Naive B cell (primary cell): Measurements from ENCODE around the gene FLII. TPM values are rescaled to one million over a fixed set of nuclear protein-coding genes. Genes with fewer than 3 reads are reported as not detected.
"Not testable (repeated sequence)": the region's sequence is repeated elsewhere in the genome, so short reads cannot be mapped to it uniquely, and the experiment has no call there.

Experiments used
- ATAC-seq, 2 donors: fragments of 150-1000 bp; cut with Tn5 transposase; 2 replicates each; pipeline ENCODE4 v1.10.0; 2021; ENCODE audit warnings: low read depth in 2 of 2, mild to moderate bottlenecking in 2 of 2, moderate library complexity in 2 of 2
- DNase-seq: peaks from one replicate; pipeline ENCODE4 v3.0.0; 2022
- H3K27ac Mint-ChIP-seq, 6 donors: one replicate each; pipeline ENCODE4 v1.8.0; 2020 to 2022; ENCODE audit warnings: mild to moderate bottlenecking in 6 of 6, mixed read lengths in 6 of 6, moderate library complexity in 5 of 6, inconsistent platforms in 2 of 6
- H3K27me3 Mint-ChIP-seq, 3 donors: one replicate each; pipeline ENCODE4 v1.8.0; 2021 to 2022; ENCODE audit warnings: mixed read lengths in 3 of 3, mild to moderate bottlenecking in 1 of 3
- H3K36me3 Mint-ChIP-seq, 2 donors: one replicate each; pipeline ENCODE4 v1.8.0; 2020 to 2022; ENCODE audit warnings: mixed read lengths in 2 of 2, inconsistent platforms in 1 of 2, mild to moderate bottlenecking in 1 of 2
- H3K4me1 Mint-ChIP-seq, 3 donors: one replicate each; pipeline ENCODE4 v1.8.0; 2020 to 2022; ENCODE audit warnings: mixed read lengths in 3 of 3, inconsistent platforms in 1 of 3, mild to moderate bottlenecking in 1 of 3, moderate library complexity in 1 of 3
- H3K4me3 Mint-ChIP-seq, 8 donors: one replicate each; pipeline ENCODE4 v1.8.0; 2020 to 2022; ENCODE audit warnings: mild to moderate bottlenecking in 8 of 8, mixed read lengths in 8 of 8, moderate library complexity in 8 of 8, inconsistent platforms in 2 of 8
- H3K9me3 Mint-ChIP-seq, 7 donors: one replicate each; pipeline ENCODE4 v1.8.0; 2020 to 2022; ENCODE audit warnings: mixed read lengths in 7 of 7, mild to moderate bottlenecking in 5 of 7, inconsistent platforms in 2 of 7, moderate library complexity in 1 of 7
- polyA plus RNA-seq, 6 donors: library from polyadenylated mRNA; unstranded; fragments of 300-500 nt; fragmentation: Illumina TruSeq; gene quantifications; one replicate each; pipeline ENCODE4 v1.2.3, GENCODE V29; 2021; ENCODE audit warnings: low read depth in 6 of 6

Gene FLII
- polyA plus RNA-seq, result 100 to 1,000 TPM in 3 of 6 donors, 10 to 100 TPM in 3; 80.0 to 169 (median 98.4) TPM

- peak within 1 kb of the TSS; percentile 59 to 96 (median 92) for H3K27ac Mint-ChIP-seq
These were observed at the start of gene FLII for GRCh38 chr17:18258356-18259038. FLII (minus strand) TSS chr17:18258738; CDS start chr17:18258690, 48 bp downstream.

GRCh38 chr17:18303206-18303605 is 44.7 kb upstream of the FLII start:
- H3K4me1 Mint-ChIP-seq, H3K9me3 Mint-ChIP-seq, DNase-seq, H3K4me3 Mint-ChIP-seq, ATAC-seq, H3K27me3 Mint-ChIP-seq: not testable (repeated sequence)
- Mint-ChIP-seq H3K36me3 (peaks cover 0 to 16% of the 10 kb centered on the region in 2 donors), H3K27ac (peak overlapping the region in 1 of 6 donors; percentile 32)

More at GRCh38 chr17:18258356-18259038, at the start of gene FLII:
- Mint-ChIP-seq H3K4me1 (peaks cover 31 to 50% (median 46%) of the 10 kb centered on the region in 3 donors), H3K27me3 (no peaks in the 10 kb centered on the region), H3K4me3 (peak within 1 kb of the TSS; percentile 93 to 99 (median 97)), H3K9me3 (no peaks in the 10 kb centered on the region), H3K36me3 (no peaks in the 10 kb centered on the region)
- ATAC-seq (peak; percentile 40 to 49), DNase-seq (peak; percentile 48)

DNA sequence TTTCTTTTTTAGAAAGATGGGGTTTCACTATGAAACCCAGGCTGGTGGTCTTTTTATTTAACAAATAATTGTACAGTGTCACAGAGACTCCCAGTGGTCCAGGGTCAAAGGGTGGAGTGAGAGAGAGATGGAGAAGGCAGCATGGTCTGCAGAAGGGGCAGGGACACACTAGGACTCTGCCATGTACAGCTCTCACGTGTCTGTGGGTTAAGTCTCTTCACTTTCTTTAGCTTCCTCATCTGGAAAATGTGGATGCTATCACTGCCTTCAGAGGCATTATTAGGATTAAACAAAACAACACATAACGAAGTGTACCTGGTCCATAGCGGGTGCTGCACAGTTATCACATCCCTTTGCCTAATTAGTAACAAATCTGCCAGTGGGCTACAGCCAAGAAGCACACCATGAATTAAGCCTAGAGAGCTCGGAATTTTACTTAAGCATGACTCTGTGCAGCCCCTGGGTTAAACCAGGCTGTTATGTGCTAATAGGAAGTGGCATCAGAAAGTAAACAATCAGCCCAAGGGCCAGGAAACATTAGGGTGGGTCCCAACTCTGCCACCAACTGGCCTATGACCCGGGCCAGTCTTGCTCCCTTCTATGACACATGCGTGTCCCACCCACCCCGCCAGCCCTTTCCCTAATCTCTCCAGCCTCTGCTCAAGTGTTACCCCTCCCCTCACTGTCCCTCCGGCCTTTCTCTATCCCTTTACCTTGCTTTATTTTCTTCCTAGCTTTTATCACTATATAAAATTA is 42.4 kb upstream of the FLII start:
- peaks cover 0 to 16% of the 10 kb centered on the region in 2 donors for H3K36me3 Mint-ChIP-seq
- H3K4me3 Mint-ChIP-seq, result no peak overlapping the region
- no peak for ATAC-seq
- DNase-seq, result no peak
- H3K4me1 Mint-ChIP-seq, result peaks cover 7 to 14% (median 13%) of the 10 kb centered on the region in 3 donors
- no peaks in the 10 kb centered on the region for H3K27me3 Mint-ChIP-seq
- peak overlapping the region in 1 of 6 donors; percentile 3 for H3K27ac Mint-ChIP-seq
- H3K9me3 Mint-ChIP-seq, result no peaks in the 10 kb centered on the region

GRCh38 chr17:18298061-18298460 is 39.5 kb upstream of the FLII start:
- H3K27me3 Mint-ChIP-seq, DNase-seq, H3K27ac Mint-ChIP-seq, ATAC-seq, H3K9me3 Mint-ChIP-seq, H3K4me3 Mint-ChIP-seq: not testable (repeated sequence)
- peaks cover 7 to 17% (median 16%) of the 10 kb centered on the region in 3 donors for H3K4me1 Mint-ChIP-seq
- H3K36me3 Mint-ChIP-seq, result peaks cover 0 to 16% of the 10 kb centered on the region in 2 donors

- no peaks in the 10 kb centered on the region for H3K9me3 Mint-ChIP-seq
- ATAC-seq (no peak), DNase-seq (no peak)
- H3K36me3 Mint-ChIP-seq, result peaks cover 8 to 9% of the 10 kb centered on the region in 2 donors
- H3K27ac Mint-ChIP-seq, result peak overlapping the region in 2 of 6 donors; percentile 47 to 91
- H3K27me3 Mint-ChIP-seq, result no peaks in the 10 kb centered on the region
- H3K4me3 Mint-ChIP-seq, result no peak overlapping the region
- H3K4me1 Mint-ChIP-seq, result peaks cover 5 to 12% (median 12%) of the 10 kb centered on the region in 3 donors
These were observed 33.4 kb upstream of the FLII start for GRCh38 chr17:18291718-18292540.

- Mint-ChIP-seq H3K27ac (no peak overlapping the region), H3K36me3 (peaks cover 14 to 22% of the 10 kb centered on the region in 2 donors), H3K9me3 (no peaks in the 10 kb centered on the region), H3K27me3 (no peaks in the 10 kb centered on the region), H3K4me3 (peak overlapping the region in 1 of 8 donors; percentile 29), H3K4me1 (no peaks in the 10 kb centered on the region)
- ATAC-seq (no peak), DNase-seq (no peak)
These were observed 26.8 kb upstream of the FLII start for GRCh38 chr17:18285296-18285695.

DNA sequence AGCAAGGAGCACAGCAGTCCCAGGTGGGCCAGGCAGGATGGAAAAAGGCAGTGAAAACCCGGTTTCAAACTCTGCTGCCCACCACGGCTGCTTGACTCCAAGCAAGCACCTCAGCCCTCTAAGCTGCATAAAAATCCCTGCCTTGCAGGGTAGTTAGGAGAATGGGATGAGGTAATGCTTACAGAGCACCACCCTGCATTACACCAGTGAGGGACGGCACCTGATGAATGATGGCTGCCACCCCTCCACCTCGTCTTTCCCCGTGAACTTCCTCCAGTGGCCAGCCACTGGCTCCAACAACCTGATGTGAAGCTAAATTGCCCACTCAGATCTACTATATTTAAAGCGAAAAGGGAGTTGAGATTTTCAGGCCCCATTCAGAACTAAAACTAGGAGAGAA is 23.2 kb upstream of the FLII start:
- no peak for ATAC-seq
- peak overlapping the region in 1 of 8 donors; percentile 41 for H3K4me3 Mint-ChIP-seq
- no peaks in the 10 kb centered on the region for H3K9me3 Mint-ChIP-seq
- H3K27me3 Mint-ChIP-seq, result no peaks in the 10 kb centered on the region
- H3K4me1 Mint-ChIP-seq, result no peaks in the 10 kb centered on the region
- no peak overlapping the region for H3K27ac Mint-ChIP-seq
- no peak for DNase-seq
- H3K36me3 Mint-ChIP-seq, result peaks cover 6 to 19% of the 10 kb centered on the region in 2 donors

DNA sequence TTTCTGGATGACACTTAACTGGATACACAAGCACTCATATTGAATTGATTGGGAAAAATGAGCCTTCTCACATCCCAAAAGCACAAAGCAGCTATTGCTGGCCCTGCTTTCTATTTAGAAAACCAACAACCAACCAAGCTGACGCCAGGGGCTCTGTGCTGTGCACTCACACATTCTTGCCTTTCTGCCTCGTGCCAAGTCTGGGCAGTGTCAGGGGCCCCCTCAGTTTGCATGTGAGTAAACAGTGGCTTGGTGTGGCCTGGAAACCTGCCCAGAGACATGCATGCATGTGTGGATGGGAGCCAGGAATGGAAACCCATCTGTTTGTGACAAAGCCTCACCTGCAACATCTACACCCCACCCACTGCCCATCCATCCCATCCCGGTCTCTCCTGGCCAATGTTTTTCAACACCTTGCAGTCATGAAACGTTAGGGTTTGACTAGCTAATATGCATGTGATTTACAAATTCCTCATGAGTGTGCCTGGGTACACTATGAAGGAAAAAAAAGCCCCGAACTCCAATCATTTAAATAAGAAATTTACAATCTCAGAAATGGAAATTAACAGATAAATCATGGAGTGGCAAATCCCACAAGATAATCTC is 22.3 kb upstream of the FLII start:
- Mint-ChIP-seq H3K4me1 (no peaks in the 10 kb centered on the region), H3K36me3 (peaks cover 6 to 19% of the 10 kb centered on the region in 2 donors), H3K4me3 (peak overlapping the region in 1 of 8 donors; percentile 41), H3K27ac (no peak overlapping the region), H3K9me3 (no peaks in the 10 kb centered on the region), H3K27me3 (no peaks in the 10 kb centered on the region)
- ATAC-seq (no peak), DNase-seq (no peak)

- DNase-seq, result no peak
- peaks cover 6 to 14% of the 10 kb centered on the region in 2 donors for H3K36me3 Mint-ChIP-seq
These were observed 21.7 kb upstream of the FLII start for GRCh38 chr17:18280249-18280648.

DNA sequence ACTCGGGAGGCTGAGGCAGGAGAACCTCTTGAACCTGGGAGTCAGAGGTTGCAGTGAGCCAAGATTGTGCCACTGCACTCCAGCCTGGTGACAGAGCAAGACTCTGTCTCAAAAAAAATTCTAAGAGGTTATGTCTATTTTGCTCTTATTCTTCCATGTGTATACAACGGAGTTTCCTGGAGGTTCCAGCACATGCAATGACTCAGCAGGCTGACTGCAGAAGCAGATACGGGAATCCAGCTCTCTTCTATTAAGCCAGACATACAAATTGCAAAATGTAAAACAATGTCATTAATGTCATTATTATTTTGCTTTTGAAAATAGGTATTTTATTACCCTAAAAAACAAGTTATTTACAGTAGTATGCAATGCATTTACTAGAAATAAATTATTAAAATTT is 20.3 kb upstream of the FLII start:
- DNase-seq (no peak), ATAC-seq (no peak)
- Mint-ChIP-seq H3K4me3 (no peak overlapping the region), H3K27ac (no peak overlapping the region), H3K27me3 (no peaks in the 10 kb centered on the region), H3K4me1 (no peaks in the 10 kb centered on the region), H3K36me3 (peaks cover 6% of the 10 kb centered on the region in 2 donors), H3K9me3 (no peaks in the 10 kb centered on the region)

More at GRCh38 chr17:18280249-18280648, 21.7 kb upstream of the FLII start:
- H3K4me3 Mint-ChIP-seq, result no peak overlapping the region
- no peaks in the 10 kb centered on the region for H3K27me3 Mint-ChIP-seq
- H3K27ac Mint-ChIP-seq, result no peak overlapping the region
- no peaks in the 10 kb centered on the region for H3K9me3 Mint-ChIP-seq
- ATAC-seq, result no peak
- H3K4me1 Mint-ChIP-seq, result no peaks in the 10 kb centered on the region

- Mint-ChIP-seq H3K9me3 (no peaks in the 10 kb centered on the region), H3K36me3 (peaks cover 0 to 4% of the 10 kb centered on the region in 2 donors), H3K4me1 (no peaks in the 10 kb centered on the region), H3K4me3 (no peak overlapping the region), H3K27me3 (no peaks in the 10 kb centered on the region), H3K27ac (no peak overlapping the region)
- ATAC-seq, result no peak
- DNase-seq, result no peak
These were observed 18.5 kb upstream of the FLII start for GRCh38 chr17:18277076-18277475.

GRCh38 chr17:18270046-18270931 is 11.8 kb upstream of the FLII start:
- Mint-ChIP-seq H3K9me3 (no peaks in the 10 kb centered on the region), H3K4me1 (no peaks in the 10 kb centered on the region), H3K4me3 (no peak overlapping the region), H3K27ac (peak overlapping the region in 1 of 6 donors; percentile 69), H3K36me3 (no peaks in the 10 kb centered on the region), H3K27me3 (no peaks in the 10 kb centered on the region)
- DNase-seq (no peak), ATAC-seq (no peak)
